H1 (cell line): ENCODE results near the gene MAP7D1. TPM values are rescaled to one million over a fixed set of nuclear protein-coding genes. Genes with fewer than 3 reads are reported as not detected.

ENCODE experiments used
- CTCF ChIA-PET: fragments of 300-600 bp; sonication (Branson Sonifier 250); formaldehyde crosslinking; loops from one replicate; lab custom pipeline; 2021; ENCODE audit not compliant: partially characterized antibody; lab: Charles Lee
- POLR2A ChIA-PET: fragments of 300-600 bp; sonication (Branson Sonifier 250); formaldehyde crosslinking; loops from one replicate; lab custom pipeline; 2021; ENCODE audit warnings: inconsistent platforms; ENCODE audit not compliant: partially characterized antibody; lab: Charles Lee
- DNase-seq, 2 experiments: peaks; one replicate each; pipeline versions ENCODE4 v3.0.0 to v3.0.0-alpha.2; 2010 to 2022; ENCODE audit warnings: low spot score in 2 of 2, low read depth in 1 of 2, mixed read lengths in 1 of 2
- FAIRE-seq: peaks from 2 replicates; lab custom pipeline; 2011; peaks lifted over from hg19 to GRCh38; lab: Jason Lieb, UNC
- H2AFZ ChIP-seq: 2 replicates; pipeline ENCODE4 v1.8.1; 2012; ENCODE audit warnings: low read length, inconsistent platforms
- H2AK5ac ChIP-seq: 2 replicates; pipeline ENCODE4 v1.6.1; 2013; ENCODE audit warnings: low read depth, low read length
- H2BK120ac ChIP-seq: replicated peaks from 2 replicates; pipeline ENCODE3; 2013; ENCODE audit warnings: low read depth, low read length, inconsistent platforms
- H2BK12ac ChIP-seq: 2 replicates; pipeline ENCODE4 v1.6.1; 2013; ENCODE audit warnings: low read depth, low read length
- H2BK15ac ChIP-seq: 2 replicates; pipeline ENCODE4 v1.6.1; 2013; ENCODE audit warnings: low read length
- H2BK20ac ChIP-seq: 2 replicates; pipeline ENCODE4 v1.6.1; 2013; ENCODE audit warnings: low read length
- H2BK5ac ChIP-seq: 2 replicates; pipeline ENCODE4 v1.6.1; 2013; ENCODE audit warnings: low read depth, low read length
- H3K14ac ChIP-seq: 2 replicates; pipeline ENCODE4 v1.6.1; 2013; ENCODE audit warnings: inconsistent platforms; ENCODE audit not compliant: insufficient read length
- H3K18ac ChIP-seq: 2 replicates; pipeline ENCODE4 v1.6.1; 2013; ENCODE audit warnings: low read length; ENCODE audit errors: extremely low read depth
- H3K23ac ChIP-seq: 2 replicates; pipeline ENCODE4 v1.6.1; 2013; ENCODE audit warnings: inconsistent platforms; ENCODE audit not compliant: insufficient read length
- H3K23me2 ChIP-seq: 2 replicates; pipeline ENCODE4 v1.6.1; 2013; ENCODE audit warnings: low read depth, low read length
- H3K27ac ChIP-seq: 2 replicates; pipeline ENCODE4 v1.6.1; 2011; ENCODE audit warnings: low read depth, low read length, inconsistent platforms
- H3K27me3 ChIP-seq, 4 experiments: replicated peaks in 1 of 4; 1 replicate in 1 of 4; 2 replicates in 3 of 4; pipeline versions ENCODE4 v1.6.1 to v1.8.1; 2011 to 2013; ENCODE audit warnings: low read length in 3 of 4, mild to moderate bottlenecking in 3 of 4, inconsistent platforms in 2 of 4, mixed read lengths in 2 of 4, moderate library complexity in 1 of 4; ENCODE audit not compliant: control insufficient read depth in 3 of 4, insufficient read depth in 3 of 4; ENCODE audit errors: extremely low read depth in 1 of 4
- H3K36me3 ChIP-seq, 4 experiments: 2 replicates each; pipeline versions ENCODE4 v1.6.1 to v1.8.1; 2011 to 2013; ENCODE audit warnings: mild to moderate bottlenecking in 4 of 4, low read length in 3 of 4, moderate library complexity in 2 of 4, control low read depth in 1 of 4, inconsistent platforms in 1 of 4; ENCODE audit not compliant: insufficient read depth in 4 of 4, control insufficient read depth in 2 of 4
- H3K4ac ChIP-seq: replicated peaks from 2 replicates; pipeline ENCODE3; 2013; ENCODE audit warnings: low read length, low read depth, mixed read lengths, inconsistent platforms; ENCODE audit not compliant: insufficient read length
- H3K4me1 ChIP-seq, 4 experiments: replicated peaks in 1 of 4; 1 replicate in 1 of 4; 2 replicates in 3 of 4; pipeline versions ENCODE4 v1.6.1 to v1.8.1; 2011 to 2013; ENCODE audit warnings: low read length in 3 of 4, inconsistent platforms in 2 of 4, mixed read lengths in 1 of 4; ENCODE audit not compliant: insufficient read depth in 4 of 4, control insufficient read depth in 3 of 4
- H3K4me2 ChIP-seq, 2 experiments: 2 replicates each; pipeline versions ENCODE4 v1.6.1 to v1.8.1; 2011 to 2013; ENCODE audit warnings: low read depth in 2 of 2, low read length in 2 of 2, control low read depth in 1 of 2, inconsistent platforms in 1 of 2, mild to moderate bottlenecking in 1 of 2; ENCODE audit not compliant: insufficient read depth in 1 of 2
- H3K4me3 ChIP-seq, 4 experiments: fragments of 200-600, 300-600 bp in 1 of 4; sonication (generic), shearing (Covaris generic), sonication (Bioruptor Twin) in 1 of 4; 2 replicates each; pipeline versions ENCODE4 v1.5.1 to v1.8.1; 2011 to 2016; ENCODE audit warnings: low read length in 4 of 4, low read depth in 3 of 4, control low read depth in 2 of 4, inconsistent platforms in 2 of 4, mild to moderate bottlenecking in 2 of 4, mixed read lengths in 1 of 4, moderate library complexity in 1 of 4; ENCODE audit not compliant: insufficient read depth in 2 of 4; ENCODE audit errors: extremely low read depth in 1 of 4
- H3K56ac ChIP-seq: replicated peaks from 2 replicates; pipeline ENCODE3; 2013; ENCODE audit warnings: low read depth, mild to moderate bottlenecking, mixed read lengths, low read length, inconsistent platforms; ENCODE audit not compliant: insufficient read length
- H3K79me1 ChIP-seq: 2 replicates; pipeline ENCODE4 v1.6.1; 2013; ENCODE audit warnings: low read depth, low read length, control low read depth
- H3K79me2 ChIP-seq, 2 experiments: 2 replicates each; pipeline versions ENCODE4 v1.6.1 to v1.8.1; 2012 to 2013; ENCODE audit warnings: low read length in 2 of 2, mild to moderate bottlenecking in 2 of 2, inconsistent platforms in 1 of 2; ENCODE audit not compliant: insufficient read depth in 2 of 2, control insufficient read depth in 1 of 2
- H3K9ac ChIP-seq, 4 experiments: replicated peaks in 1 of 4; 1 replicate in 1 of 4; 2 replicates in 3 of 4; pipeline versions ENCODE4 v1.6.1 to v1.8.1; 2011 to 2013; ENCODE audit warnings: low read depth in 3 of 4, low read length in 3 of 4, control low read depth in 2 of 4, mild to moderate bottlenecking in 2 of 4, moderate library complexity in 2 of 4, inconsistent platforms in 1 of 4; ENCODE audit errors: extremely low read depth in 1 of 4
- H3K9me3 ChIP-seq, 2 experiments: 2 replicates each; pipeline versions ENCODE4 v1.6.1 to v1.8.1; 2012 to 2013; ENCODE audit warnings: mild to moderate bottlenecking in 2 of 2, moderate library complexity in 2 of 2, control low read depth in 1 of 2, inconsistent platforms in 1 of 2, low read depth in 1 of 2, low read length in 1 of 2, mixed read lengths in 1 of 2; ENCODE audit not compliant: insufficient read depth in 2 of 2
- H4K20me1 ChIP-seq, 2 experiments: replicated peaks in 1 of 2; 2 replicates each; pipeline versions ENCODE3 to v1.8.1; 2011 to 2013; ENCODE audit warnings: inconsistent platforms in 2 of 2, low read length in 2 of 2, mild to moderate bottlenecking in 1 of 2; ENCODE audit not compliant: insufficient read depth in 2 of 2, control insufficient read depth in 1 of 2
- H4K5ac ChIP-seq: 2 replicates; pipeline ENCODE4 v1.6.1; 2013; ENCODE audit warnings: low read length, low read depth, mixed read lengths, inconsistent platforms; ENCODE audit not compliant: insufficient read length
- H4K8ac ChIP-seq: 2 replicates; pipeline ENCODE4 v1.8.0; 2013; ENCODE audit warnings: mild to moderate bottlenecking, moderate library complexity, low read length, inconsistent platforms; ENCODE audit not compliant: insufficient read depth; ENCODE audit errors: extremely low read depth
- H4K91ac ChIP-seq: replicated peaks from 2 replicates; pipeline ENCODE3; 2013; ENCODE audit warnings: low read length, mixed read lengths, inconsistent platforms; ENCODE audit not compliant: insufficient read length
- ATF2 ChIP-seq: IDR thresholded peaks from 2 replicates; pipeline ENCODE4 v1.6.1; 2012; ENCODE audit warnings: low read length, inconsistent platforms
- BACH1 ChIP-seq: IDR thresholded peaks from 2 replicates; pipeline ENCODE4 v1.6.1; 2012; ENCODE audit warnings: low read length, improper control_type of control experiment
- CEBPB ChIP-seq: IDR thresholded peaks from 2 replicates; pipeline ENCODE4 v1.6.1; 2012; ENCODE audit warnings: low read depth, low read length
- EGR1 ChIP-seq: IDR thresholded peaks from 2 replicates; pipeline ENCODE4 v1.6.1; 2011; ENCODE audit warnings: low read depth, low read length, borderline replicate concordance
- MAFK ChIP-seq: IDR thresholded peaks from 2 replicates; pipeline ENCODE4 v1.6.1; 2012; ENCODE audit warnings: low read depth, mild to moderate bottlenecking, improper control_type of control experiment, low read length
- WGBS, 2 experiments: shearing (Covaris generic) in 1 of 2; methylation state at CpG; one replicate each; pipeline versions ENCODE4 v1.1.6 to v1.1.7; 2013 to 2015; ENCODE audit warnings: low lambda C conversion rate in 2 of 2, mixed read lengths in 2 of 2, inconsistent platforms in 1 of 2, low coverage in 1 of 2, missing lambda C conversion rate in 1 of 2; ENCODE audit not compliant: insufficient replicate concordance in 2 of 2, insufficient coverage in 1 of 2, insufficient read length in 1 of 2; ENCODE audit errors: extremely low coverage in 1 of 2, missing lambda C conversion rate in 1 of 2; 5-methylcytosine and 5-hydroxymethylcytosine counted together
- polyA plus RNA-seq, 7 experiments: library from polyadenylated mRNA; depleted of rRNA in 3 of 7; stranded (reverse) in 5 of 7; unstranded in 2 of 7; fragments of >200 nt in 5 of 7; fragments of 200-250 nt in 2 of 7; gene quantifications; 1 replicate in 5 of 7; 2 replicates in 1 of 7; 4 replicates in 1 of 7; pipeline versions ENCODE4 v1.2.1 to v1.2.3, GENCODE V29; 2011 to 2013; ENCODE audit warnings: missing spikeins in 2 of 7, mixed read lengths in 2 of 7
- total RNA-seq: library from RNA; stranded (reverse); fragmentation: NEBNext Ultra II Directional; extraction: Animal tissue kit (Norgen Biotek cat#: 25700); gene quantifications from 2 replicates; pipeline ENCODE4 v1.2.1, GENCODE V29; 2021

Gene MAP7D1
- total and polyA plus RNA-seq, 2 of the 8 experiments (the other 6 are each of a cell fraction or from before 2014, with no cell fraction given) = 18.2 to 52.4 TPM

DNA sequence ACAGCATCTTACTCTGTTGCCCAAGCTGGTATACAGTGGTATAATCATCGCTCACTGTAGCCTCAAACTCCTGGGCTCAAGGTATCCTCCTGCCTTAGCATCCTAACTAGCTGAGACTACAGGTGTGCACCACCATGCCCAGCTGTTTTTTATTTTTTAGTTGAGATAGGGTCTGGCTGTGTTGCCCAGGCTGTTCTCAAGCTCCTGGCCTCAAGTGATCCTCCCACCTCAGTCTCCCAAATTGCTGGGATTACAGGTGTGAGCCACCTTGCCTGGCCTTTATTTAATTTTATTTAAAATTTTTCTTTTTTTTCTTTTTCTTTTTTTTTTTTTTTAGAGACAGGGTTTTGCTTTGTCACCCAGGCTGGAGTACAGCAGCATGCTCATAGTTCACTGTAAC, 9.2 kb downstream of the MAP7D1 start:
- H3K56ac ChIP-seq = no peak overlapping the region
- no peak overlapping the region for H3K27ac ChIP-seq
- no peak overlapping the region for H2BK20ac ChIP-seq
- H3K9ac ChIP-seq = no peak overlapping the region
- DNase-seq (no peak), FAIRE-seq (no peak)
- no peak overlapping the region for H3K14ac ChIP-seq
- H4K20me1 ChIP-seq = peaks cover 0 to 26% of the 10 kb centered on the region in 2 experiments
- H3K18ac ChIP-seq = no peak overlapping the region
- H3K4me3 ChIP-seq = no peak overlapping the region
- H3K23ac ChIP-seq = no peak overlapping the region
- H4K8ac ChIP-seq = no peak overlapping the region
- no peak overlapping the region for H2BK15ac ChIP-seq
- ChIA-PET CTCF (interaction anchor here (0.7 to 17.6 kb wide), 5 partner anchors 11 to 90 kb away, joined by 3 to 233 read pairs (median 5); no protein-coding TSS in a partner anchor), POLR2A (interaction anchor here (0.6 to 1.4 kb wide), 3 partner anchors 10 to 327 kb away, joined by 3 to 4 read pairs (median 4); no protein-coding TSS in a partner anchor)
- H3K9me3 ChIP-seq = no peaks in the 10 kb centered on the region
- WGBS, 2 experiments = 100% methylated on average over 1 of the region's 1 CpG; no CpG with 5 or more reads in 1 of the 2 experiments
- peaks cover 0 to 13% (median 7%) of the 10 kb centered on the region in 4 experiments; a peak in 6 of 7 replicates for H3K4me1 ChIP-seq
- no peaks in the 10 kb centered on the region for H3K23me2 ChIP-seq
- H3K36me3 ChIP-seq = no peaks in the 10 kb centered on the region
- H3K4ac ChIP-seq = no peak overlapping the region
- H4K5ac ChIP-seq = no peak overlapping the region
- no peak overlapping the region for H3K4me2 ChIP-seq
- H4K91ac ChIP-seq = no peak overlapping the region
- peaks cover 5% of the 10 kb centered on the region; the same call in 1 of the 2 replicates for H3K79me1 ChIP-seq
- H2BK5ac ChIP-seq = no peak overlapping the region
- H3K79me2 ChIP-seq = peaks cover 0 to 26% of the 10 kb centered on the region in 2 experiments; a peak in 3 of 4 replicates
- H2BK12ac ChIP-seq = no peak overlapping the region
- H3K27me3 ChIP-seq = no peaks in the 10 kb centered on the region
- no peak for TF ChIP-seq CEBPB
- TF ChIP-seq ATF2 = no peak
- TF ChIP-seq EGR1 = no peak
- no peak for TF ChIP-seq BACH1
- TF ChIP-seq MAFK = no peak
- no peak overlapping the region for H2BK120ac ChIP-seq
- H2AFZ ChIP-seq = no peak overlapping the region
- H2AK5ac ChIP-seq = no peak overlapping the region
